Body of pancreas (tissue), 4 donors: Measurements from ENCODE around the gene SHLD1. TPM values are rescaled to one million over a fixed set of nuclear protein-coding genes. Genes with fewer than 3 reads are reported as not detected.
A peak's percentile ranks its signal among the peaks of the same experiment; 100 is the strongest.
"Not testable (repeated sequence)": the region's sequence is repeated elsewhere in the genome, so short reads cannot be mapped to it uniquely, and the experiment has no call there.

Experiments
- ATAC-seq: fragments of 150-250 bp; one replicate; pipeline ENCODE4 v1.9.1; 2016
- DNase-seq, 4 donors: peaks; one replicate each; pipeline ENCODE4 v3.0.0-alpha.2; 2019
- H3K27ac ChIP-seq, 4 donors: fragments of 200-600 bp; sonication (generic); 1 replicate in 3 of 4; 2 replicates in 1 of 4; pipeline versions ENCODE4 v1.5.1 to v1.6.1; 2016 to 2019; ENCODE audit warnings: mild to moderate bottlenecking in 1 of 4, mixed read lengths in 1 of 4, moderate library complexity in 1 of 4
- H3K27me3 ChIP-seq, 2 donors: fragments of 200-600 bp; sonication (generic); one replicate each; pipeline ENCODE4 v1.6.0; 2016; ENCODE audit warnings: mild to moderate bottlenecking in 1 of 2
- H3K36me3 ChIP-seq, 2 donors: fragments of 200-600 bp; sonication (generic); replicated peaks in 1 of 2; 2 replicates each; pipeline ENCODE4 v1.5.1; 2016; ENCODE audit warnings: low read depth in 2 of 2; ENCODE audit not compliant: insufficient read depth in 1 of 2
- H3K4me1 ChIP-seq: fragments of 200-600 bp; sonication (generic); one replicate; pipeline ENCODE4 v1.6.0; 2016
- H3K4me3 ChIP-seq, 2 donors: fragments of 200-600 bp; sonication (generic); 1 replicate in 1 of 2; 2 replicates in 1 of 2; pipeline ENCODE4 v1.5.1; 2016 to 2019
- H3K9me3 ChIP-seq, 3 donors: fragments of 200-600 bp; sonication (generic); 1 replicate in 2 of 3; 2 replicates in 1 of 3; pipeline ENCODE4 v1.5.1; 2016
- CTCF ChIP-seq, 7 experiments: fragments of 450-650 bp in 4 of 7; fragments of 200-600 bp in 3 of 7; sonication (generic) in 3 of 7; IDR thresholded peaks; one replicate each; pipeline ENCODE4 v1.5.1; 2016 to 2019; ENCODE audit warnings: antibody characterized with exemption in 7 of 7
- POLR2A ChIP-seq, 3 donors: fragments of 450-650 bp; IDR thresholded peaks; one replicate each; pipeline ENCODE4 v1.6.1; 2016; ENCODE audit warnings: antibody characterized with exemption in 3 of 3, mild to moderate bottlenecking in 2 of 3
- WGBS, 2 donors: methylation state at CpG; one replicate each; pipeline ENCODE4 v1.1.5; 2017; 5-methylcytosine and 5-hydroxymethylcytosine counted together
- intact Hi-C: fragments of 100-400 bp; cut with DNase I; formaldehyde crosslinking; loops from one replicate; pipeline ENCODE4 v1.15.1; 2023
- total RNA-seq, 2 donors: library from RNA; depleted of rRNA; stranded (reverse); fragments of >200 nt; gene quantifications; one replicate each; pipeline ENCODE4 v1.1.0, GENCODE V29; 2016

The SHLD1 gene
- 1 to 10 TPM in 1 of 2 donors, not detected in 1; 1.8 TPM for total RNA-seq

GRCh38 chr20:5749952-5750779 is at the start of gene SHLD1:
SHLD1 (plus strand) TSS chr20:5750401; CDS start chr20:5772866, 22,465 bp downstream.
- intact Hi-C loops = loop anchor here (10.0 kb wide), 1 partner anchor 125 kb away; no protein-coding TSS in a partner anchor
- H3K4me1 ChIP-seq = peaks cover 19% of the 10 kb centered on the region
- peak within 1 kb of the TSS; percentile 6 to 34 for H3K4me3 ChIP-seq
- ATAC-seq (peak; percentile 89), DNase-seq (peak; percentile 83 to 88 (median 84))
- WGBS, 2 donors = 16 to 23% methylated on average over 20 to 27 of the region's 27 CpGs
- peak in 2 of 3 donors; percentile 6 to 32 for TF ChIP-seq POLR2A (IDR thresholded peaks at IDR 0.05)
- TF ChIP-seq CTCF (IDR thresholded peaks at IDR 0.05) = no peak
- H3K27me3 ChIP-seq = no peaks in the 10 kb centered on the region
- H3K27ac ChIP-seq = peak within 1 kb of the TSS; percentile 78 to 93 (median 88)
- H3K9me3 ChIP-seq = no peaks in the 10 kb centered on the region
- H3K36me3 ChIP-seq = no peaks in the 10 kb centered on the region

GRCh38 chr20:5702339-5702738 is 47.9 kb upstream of the SHLD1 start:
- ATAC-seq, H3K27ac ChIP-seq, H3K36me3 ChIP-seq, H3K4me1 ChIP-seq, H3K9me3 ChIP-seq, DNase-seq, H3K4me3 ChIP-seq, H3K27me3 ChIP-seq, intact Hi-C loops: not testable (repeated sequence)
- 69 to 75% methylated on average over 4 to 5 of the region's 5 CpGs for WGBS, 2 donors

- Histone ChIP-seq H3K27me3 (no peaks in the 10 kb centered on the region), H3K9me3 (no peaks in the 10 kb centered on the region), H3K4me3 (no peak overlapping the region), H3K36me3 (no peaks in the 10 kb centered on the region), H3K27ac (no peak overlapping the region), H3K4me1 (no peaks in the 10 kb centered on the region)
- TF ChIP-seq CTCF (IDR thresholded peaks at IDR 0.05) (no peak), POLR2A (IDR thresholded peaks at IDR 0.05) (no peak)
- ATAC-seq = no peak
- 20 to 28% methylated on average over 5 of the region's 5 CpGs for WGBS, 2 donors
- no peak for DNase-seq
- intact Hi-C loops = no loop called here
Measured at GRCh38 chr20:5703681-5704101, 46.5 kb upstream of the SHLD1 start.

- Histone ChIP-seq H3K36me3 (no peaks in the 10 kb centered on the region), H3K9me3 (no peaks in the 10 kb centered on the region), H3K4me1 (no peaks in the 10 kb centered on the region), H3K4me3 (no peak overlapping the region), H3K27ac (no peak overlapping the region), H3K27me3 (no peaks in the 10 kb centered on the region)
- no peak for ATAC-seq
- TF ChIP-seq CTCF (IDR thresholded peaks at IDR 0.05) (no peak), POLR2A (IDR thresholded peaks at IDR 0.05) (no peak)
- WGBS, 2 donors = 63 to 69% methylated on average over 6 of the region's 6 CpGs
- intact Hi-C loops = no loop called here
- no peak for DNase-seq
Measured at GRCh38 chr20:5705827-5706226, 44.4 kb upstream of the SHLD1 start.

GRCh38 chr20:5706797-5707196 is 43.4 kb upstream of the SHLD1 start:
- TF ChIP-seq CTCF (IDR thresholded peaks at IDR 0.05) (no peak), POLR2A (IDR thresholded peaks at IDR 0.05) (no peak)

More at GRCh38 chr20:5706797-5707196, 43.4 kb upstream of the SHLD1 start:
- ATAC-seq = no peak
- Histone ChIP-seq H3K27me3 (no peaks in the 10 kb centered on the region), H3K9me3 (no peaks in the 10 kb centered on the region), H3K4me3 (no peak overlapping the region), H3K4me1 (no peaks in the 10 kb centered on the region), H3K36me3 (no peaks in the 10 kb centered on the region), H3K27ac (no peak overlapping the region)
- DNase-seq = no peak
- 76 to 86% methylated on average over 9 of the region's 9 CpGs for WGBS, 2 donors
- intact Hi-C loops = no loop called here
